SK-N-SH treated with all-trans-retinoic acid at 6 μM for 48 hours (cell line): ENCODE data around the gene IL23R.

Experiments used
- ATAC-seq: fragments of 200-7000 bp; cut with Tn5 transposase; 3 replicates; pipeline ENCODE4 v1.9.1; 2020; ENCODE audit warnings: mild to moderate bottlenecking, moderate library complexity
- ARNTL ChIP-seq: fragments of 450-650 bp; formaldehyde crosslinking; IDR thresholded peaks from 2 replicates; pipeline ENCODE4 v1.5.0; 2020; ENCODE audit warnings: low read depth, mild to moderate bottlenecking, moderate library complexity, borderline replicate concordance
- BACH2 ChIP-seq: fragments of 250-450 bp; sonication (Bioruptor Pico); IDR thresholded peaks from 2 replicates; pipeline ENCODE4 v1.9.0; 2021; ENCODE audit warnings: mild to moderate bottlenecking, borderline replicate concordance
- CSDC2 ChIP-seq: fragments of 250-450 bp; sonication (Bioruptor Pico); IDR thresholded peaks from 2 replicates; pipeline ENCODE4 v1.5.0; 2020; ENCODE audit warnings: mild to moderate bottlenecking, moderate library complexity
- ESRRG ChIP-seq: fragments of 250-450 bp; sonication (Bioruptor Pico); IDR thresholded peaks from 2 replicates; pipeline ENCODE4 v1.6.1; 2021; ENCODE audit warnings: mild to moderate bottlenecking
- GLIS3 ChIP-seq: fragments of 250-450 bp; sonication (Bioruptor Pico); IDR thresholded peaks from 2 replicates; pipeline ENCODE4 v1.5.0; 2020; ENCODE audit warnings: mild to moderate bottlenecking, moderate library complexity
- ISL1 ChIP-seq: fragments of 250-450 bp; sonication (Bioruptor Pico); IDR thresholded peaks from 2 replicates; pipeline ENCODE4 v2.1.2; 2022; ENCODE audit warnings: mild to moderate bottlenecking, moderate library complexity
- OSR1 ChIP-seq: fragments of 250-450 bp; sonication (Bioruptor Pico); IDR thresholded peaks from 2 replicates; pipeline ENCODE4 v1.8.0; 2022; ENCODE audit warnings: moderate library complexity, mild to moderate bottlenecking, inconsistent platforms
- PPARA ChIP-seq: fragments of 250-450 bp; sonication (Bioruptor Pico); IDR thresholded peaks from 2 replicates; pipeline ENCODE4 v1.5.0; 2020; ENCODE audit warnings: mild to moderate bottlenecking, borderline replicate concordance
- RARB ChIP-seq: fragments of 250-450 bp; sonication (Bioruptor Pico); IDR thresholded peaks from 2 replicates; pipeline ENCODE4 v1.8.0; 2021; ENCODE audit warnings: mild to moderate bottlenecking, moderate library complexity
- SNAI2 ChIP-seq: fragments of 250-450 bp; sonication (Bioruptor Pico); IDR thresholded peaks from 2 replicates; pipeline ENCODE4 v1.5.0; 2020; ENCODE audit warnings: mild to moderate bottlenecking, moderate library complexity
- TCF4 ChIP-seq: fragments of 250-450 bp; sonication (Bioruptor Pico); IDR thresholded peaks from 2 replicates; pipeline ENCODE4 v1.8.0; 2021; ENCODE audit warnings: mild to moderate bottlenecking, moderate library complexity, borderline replicate concordance
- TOX ChIP-seq: fragments of 250-450 bp; sonication (Bioruptor Pico); IDR thresholded peaks from 2 replicates; pipeline ENCODE4 v1.8.0; 2021; ENCODE audit warnings: mild to moderate bottlenecking, moderate library complexity, borderline replicate concordance
- ZFP3 ChIP-seq: fragments of 250-450 bp; sonication (Bioruptor Pico); IDR thresholded peaks from 2 replicates; pipeline ENCODE4 v1.5.0; 2020; ENCODE audit warnings: mild to moderate bottlenecking, moderate library complexity
- ZFP30 ChIP-seq: fragments of 450-650 bp; formaldehyde crosslinking; IDR thresholded peaks from 2 replicates; pipeline ENCODE4 v1.5.0; 2022; ENCODE audit warnings: mild to moderate bottlenecking, moderate library complexity
- ZNF565 ChIP-seq: fragments of 450-650 bp; formaldehyde crosslinking; conservative IDR thresholded peaks from 2 replicates; pipeline ENCODE4 v1.5.0; 2020; ENCODE audit warnings: low read depth, mild to moderate bottlenecking, moderate library complexity
- ZNF70 ChIP-seq: fragments of 450-650 bp; formaldehyde crosslinking; IDR thresholded peaks from 2 replicates; pipeline ENCODE4 v1.5.0; 2020; ENCODE audit warnings: mild to moderate bottlenecking, moderate library complexity
- ZNF8 ChIP-seq: fragments of 450-650 bp; formaldehyde crosslinking; IDR thresholded peaks from 2 replicates; pipeline ENCODE4 v1.5.0; 2020; ENCODE audit warnings: mild to moderate bottlenecking, moderate library complexity
- TF ChIP-seq, protein P1 (sequence below): fragments of 250-450 bp; sonication (Bioruptor Pico); IDR thresholded peaks from 2 replicates; pipeline ENCODE4 v1.8.0; 2021; ENCODE audit warnings: low read depth, mild to moderate bottlenecking, moderate library complexity, borderline replicate concordance
- TF ChIP-seq, protein P2 (sequence below): fragments of 250-450 bp; sonication (Bioruptor Pico); IDR thresholded peaks from 2 replicates; pipeline ENCODE4 v1.8.0; 2020; ENCODE audit warnings: mild to moderate bottlenecking, moderate library complexity, borderline replicate concordance
- TF ChIP-seq, protein P3 (sequence below): fragments of 250-450 bp; sonication (Bioruptor Pico); IDR thresholded peaks from 2 replicates; pipeline ENCODE4 v1.5.1; 2020; ENCODE audit warnings: low read depth, mild to moderate bottlenecking, moderate library complexity
- TF ChIP-seq, protein P4 (sequence below): fragments of 250-450 bp; sonication (Bioruptor Pico); IDR thresholded peaks from 2 replicates; pipeline ENCODE4 v1.5.1; 2021; ENCODE audit warnings: mild to moderate bottlenecking, moderate library complexity

The IL23R gene

DNA sequence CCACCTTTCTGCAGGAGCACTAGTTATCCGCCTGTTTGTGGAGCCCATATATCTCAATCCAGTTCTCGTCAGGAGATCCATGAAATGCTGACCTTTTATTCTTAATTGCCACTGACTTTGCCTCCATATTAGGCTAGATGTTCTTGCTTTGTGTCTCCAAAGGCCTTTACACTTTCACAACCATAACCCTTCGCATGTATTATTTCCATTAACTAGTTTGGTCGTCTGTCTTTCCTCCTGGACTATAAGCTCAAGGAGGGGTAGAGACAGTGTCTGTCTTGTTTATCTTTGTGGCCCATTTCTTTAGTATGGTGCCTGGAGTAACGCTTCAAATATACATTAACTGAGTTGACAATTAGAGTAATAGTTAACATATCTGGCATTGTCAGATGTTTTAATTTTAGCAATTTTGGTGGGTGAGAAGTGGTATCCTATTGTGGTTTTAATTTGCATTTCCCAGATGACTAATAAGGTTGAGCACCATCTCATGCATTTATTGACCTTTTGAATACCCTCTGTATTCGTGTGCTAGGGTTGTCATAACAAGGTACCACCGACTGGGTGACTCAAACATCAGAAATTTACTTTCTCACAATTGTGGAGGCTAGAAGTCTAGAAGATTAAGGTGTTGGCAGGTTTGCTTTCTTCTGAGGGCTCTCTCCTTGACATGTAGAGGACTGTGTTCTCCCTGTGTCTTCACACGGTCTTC lies 119.7 kb downstream of the IL23R start:
- no peak for TF ChIP-seq ZNF70 (CRISPR knock-in tag)
- no peak for TF ChIP-seq GLIS3 (CRISPR knock-in tag)
- TF ChIP-seq, protein P1, sequence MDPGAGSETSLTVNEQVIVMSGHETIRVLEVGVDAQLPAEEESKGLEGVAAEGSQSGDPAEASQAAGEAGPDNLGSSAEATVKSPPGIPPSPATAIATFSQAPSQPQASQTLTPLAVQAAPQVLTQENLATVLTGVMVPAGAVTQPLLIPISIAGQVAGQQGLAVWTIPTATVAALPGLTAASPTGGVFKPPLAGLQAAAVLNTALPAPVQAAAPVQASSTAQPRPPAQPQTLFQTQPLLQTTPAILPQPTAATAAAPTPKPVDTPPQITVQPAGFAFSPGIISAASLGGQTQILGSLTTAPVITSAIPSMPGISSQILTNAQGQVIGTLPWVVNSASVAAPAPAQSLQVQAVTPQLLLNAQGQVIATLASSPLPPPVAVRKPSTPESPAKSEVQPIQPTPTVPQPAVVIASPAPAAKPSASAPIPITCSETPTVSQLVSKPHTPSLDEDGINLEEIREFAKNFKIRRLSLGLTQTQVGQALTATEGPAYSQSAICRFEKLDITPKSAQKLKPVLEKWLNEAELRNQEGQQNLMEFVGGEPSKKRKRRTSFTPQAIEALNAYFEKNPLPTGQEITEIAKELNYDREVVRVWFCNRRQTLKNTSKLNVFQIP (CRISPR knock-in tag): no peak
- TF ChIP-seq ESRRG (CRISPR knock-in tag): no peak
- no peak for TF ChIP-seq TCF4 (CRISPR knock-in tag)
- TF ChIP-seq TOX: no peak
- TF ChIP-seq RARB: no peak
- TF ChIP-seq ZFP3 (CRISPR knock-in tag): no peak
- TF ChIP-seq, protein P2, sequence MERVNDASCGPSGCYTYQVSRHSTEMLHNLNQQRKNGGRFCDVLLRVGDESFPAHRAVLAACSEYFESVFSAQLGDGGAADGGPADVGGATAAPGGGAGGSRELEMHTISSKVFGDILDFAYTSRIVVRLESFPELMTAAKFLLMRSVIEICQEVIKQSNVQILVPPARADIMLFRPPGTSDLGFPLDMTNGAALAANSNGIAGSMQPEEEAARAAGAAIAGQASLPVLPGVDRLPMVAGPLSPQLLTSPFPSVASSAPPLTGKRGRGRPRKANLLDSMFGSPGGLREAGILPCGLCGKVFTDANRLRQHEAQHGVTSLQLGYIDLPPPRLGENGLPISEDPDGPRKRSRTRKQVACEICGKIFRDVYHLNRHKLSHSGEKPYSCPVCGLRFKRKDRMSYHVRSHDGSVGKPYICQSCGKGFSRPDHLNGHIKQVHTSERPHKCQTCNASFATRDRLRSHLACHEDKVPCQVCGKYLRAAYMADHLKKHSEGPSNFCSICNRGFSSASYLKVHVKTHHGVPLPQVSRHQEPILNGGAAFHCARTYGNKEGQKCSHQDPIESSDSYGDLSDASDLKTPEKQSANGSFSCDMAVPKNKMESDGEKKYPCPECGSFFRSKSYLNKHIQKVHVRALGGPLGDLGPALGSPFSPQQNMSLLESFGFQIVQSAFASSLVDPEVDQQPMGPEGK (CRISPR knock-in tag): no peak
- TF ChIP-seq, protein P3, sequence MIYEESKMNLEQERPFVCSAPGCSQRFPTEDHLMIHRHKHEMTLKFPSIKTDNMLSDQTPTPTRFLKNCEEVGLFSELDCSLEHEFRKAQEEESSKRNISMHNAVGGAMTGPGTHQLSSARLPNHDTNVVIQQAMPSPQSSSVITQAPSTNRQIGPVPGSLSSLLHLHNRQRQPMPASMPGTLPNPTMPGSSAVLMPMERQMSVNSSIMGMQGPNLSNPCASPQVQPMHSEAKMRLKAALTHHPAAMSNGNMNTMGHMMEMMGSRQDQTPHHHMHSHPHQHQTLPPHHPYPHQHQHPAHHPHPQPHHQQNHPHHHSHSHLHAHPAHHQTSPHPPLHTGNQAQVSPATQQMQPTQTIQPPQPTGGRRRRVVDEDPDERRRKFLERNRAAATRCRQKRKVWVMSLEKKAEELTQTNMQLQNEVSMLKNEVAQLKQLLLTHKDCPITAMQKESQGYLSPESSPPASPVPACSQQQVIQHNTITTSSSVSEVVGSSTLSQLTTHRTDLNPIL (CRISPR knock-in tag): no peak
- no peak for TF ChIP-seq CSDC2 (CRISPR knock-in tag)
- TF ChIP-seq OSR1 (CRISPR knock-in tag): no peak
- no peak for TF ChIP-seq SNAI2 (CRISPR knock-in tag)
- no peak for TF ChIP-seq ISL1 (CRISPR knock-in tag)
- no peak for TF ChIP-seq ARNTL (CRISPR knock-in tag)
- no peak for TF ChIP-seq ZNF565
- TF ChIP-seq BACH2 (CRISPR knock-in tag): no peak
- TF ChIP-seq, protein P4, sequence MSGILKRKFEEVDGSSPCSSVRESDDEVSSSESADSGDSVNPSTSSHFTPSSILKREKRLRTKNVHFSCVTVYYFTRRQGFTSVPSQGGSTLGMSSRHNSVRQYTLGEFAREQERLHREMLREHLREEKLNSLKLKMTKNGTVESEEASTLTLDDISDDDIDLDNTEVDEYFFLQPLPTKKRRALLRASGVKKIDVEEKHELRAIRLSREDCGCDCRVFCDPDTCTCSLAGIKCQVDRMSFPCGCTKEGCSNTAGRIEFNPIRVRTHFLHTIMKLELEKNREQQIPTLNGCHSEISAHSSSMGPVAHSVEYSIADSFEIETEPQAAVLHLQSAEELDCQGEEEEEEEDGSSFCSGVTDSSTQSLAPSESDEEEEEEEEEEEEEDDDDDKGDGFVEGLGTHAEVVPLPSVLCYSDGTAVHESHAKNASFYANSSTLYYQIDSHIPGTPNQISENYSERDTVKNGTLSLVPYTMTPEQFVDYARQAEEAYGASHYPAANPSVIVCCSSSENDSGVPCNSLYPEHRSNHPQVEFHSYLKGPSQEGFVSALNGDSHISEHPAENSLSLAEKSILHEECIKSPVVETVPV (CRISPR knock-in tag): no peak

DNA sequence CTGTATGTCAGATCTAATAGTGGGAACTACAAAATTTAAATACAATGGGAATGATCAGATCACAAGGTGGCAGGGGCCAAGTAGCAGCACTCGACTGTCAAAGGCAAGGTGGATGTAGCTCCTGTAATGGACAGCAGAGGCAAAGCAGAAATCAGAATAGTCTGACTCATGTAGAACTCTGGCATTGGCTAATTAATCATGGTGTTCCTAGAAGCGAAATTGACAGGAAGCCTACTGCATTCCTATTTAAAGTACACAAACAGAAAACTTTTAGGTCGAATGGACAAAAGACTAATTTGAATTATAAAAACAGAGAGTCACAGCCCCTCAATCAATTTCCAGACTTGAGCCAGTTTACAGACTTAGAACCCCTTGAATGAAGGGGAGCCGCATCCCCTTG lies 124.0 kb downstream of the IL23R start:
- TF ChIP-seq TCF4 (CRISPR knock-in tag) (no peak), ZNF8 (no peak), PPARA (CRISPR knock-in tag) (no peak), ZFP30 (no peak), ISL1 (CRISPR knock-in tag) (no peak), RARB (no peak)
- no peak for ATAC-seq

More for the DNA sequence above, 119.7 kb downstream of the IL23R start:
- ATAC-seq: no peak

DNA sequence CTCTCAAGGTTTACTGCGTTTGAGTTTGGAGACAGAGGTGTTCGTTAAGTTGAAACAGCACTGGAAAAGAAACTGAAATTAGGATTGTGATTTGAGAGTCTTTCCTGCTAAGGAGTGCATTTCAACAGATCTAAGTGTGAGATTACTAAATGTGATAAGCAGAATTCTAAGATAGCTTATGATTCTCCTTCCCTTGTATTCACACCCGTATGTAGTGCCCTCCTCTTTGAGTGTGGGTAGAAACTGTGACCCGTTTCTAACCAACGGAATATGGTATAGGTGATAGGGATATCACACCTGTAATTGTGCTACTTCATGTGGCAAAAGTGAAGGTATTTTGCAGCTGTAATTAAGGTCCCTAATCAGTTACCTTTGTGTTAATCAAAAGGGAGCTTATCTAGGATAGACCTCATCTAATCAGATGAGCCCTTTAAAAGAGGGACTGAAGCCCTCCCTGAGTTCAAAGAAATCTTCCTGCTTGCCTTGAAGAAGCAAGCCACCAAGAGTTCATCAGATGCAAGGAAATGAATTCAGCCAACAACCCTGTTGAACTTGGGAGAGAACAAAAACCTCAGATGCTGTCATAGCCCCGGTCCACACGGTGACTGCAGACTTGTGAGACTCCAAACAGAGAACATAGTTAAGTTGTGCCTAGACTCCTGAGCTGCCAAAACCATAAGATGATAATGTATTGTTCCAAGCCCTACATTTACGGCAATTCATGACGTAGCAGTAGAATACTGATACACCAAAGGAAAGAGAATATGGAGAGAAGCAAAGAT lies 128.8 kb downstream of the IL23R start:
- TF ChIP-seq ISL1 (CRISPR knock-in tag): no peak
- no peak for TF ChIP-seq ZNF565
- no peak for TF ChIP-seq RARB
- no peak for TF ChIP-seq TOX
- ATAC-seq: no peak

DNA sequence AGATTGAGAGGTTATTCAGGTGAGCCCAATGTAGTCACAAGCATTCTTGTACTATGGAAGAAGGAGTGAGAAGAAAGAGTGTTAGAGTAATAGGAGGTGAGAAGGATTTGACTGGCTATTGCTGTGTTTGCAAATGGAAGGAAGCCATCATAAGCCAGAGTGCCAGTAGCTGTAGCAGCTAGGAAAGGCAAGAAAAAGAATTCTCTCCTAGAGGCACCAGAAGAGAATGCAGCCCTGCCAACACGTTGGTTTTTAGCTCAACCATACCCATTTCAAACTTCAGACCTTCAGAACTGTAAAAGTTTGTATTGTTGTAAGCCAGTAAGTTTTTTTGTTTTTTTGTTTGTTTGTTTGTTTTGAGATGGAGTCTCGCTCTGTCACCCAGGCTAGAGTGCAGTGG lies 132.5 kb downstream of the IL23R start:
- no peak for ATAC-seq

More for the DNA sequence above, 132.5 kb downstream of the IL23R start:
- TF ChIP-seq ZFP3 (CRISPR knock-in tag) (no peak), GLIS3 (CRISPR knock-in tag) (no peak), ZFP30 (no peak)
